Osteoblast (primary cell): ENCODE results near the gene TLNRD1. TPM values are rescaled to one million over a fixed set of nuclear protein-coding genes. Genes with fewer than 3 reads are reported as not detected.

ENCODE experiments used
- DNase-seq: peaks from one replicate; pipeline ENCODE4 v3.0.0; 2011; ENCODE audit warnings: low spot score, mixed read lengths; ENCODE audit not compliant: insufficient read length; ENCODE audit errors: missing footprints
- H2AFZ ChIP-seq: 2 replicates; pipeline ENCODE4 v1.6.0; 2011; ENCODE audit warnings: mild to moderate bottlenecking, low read length
- H3K27ac ChIP-seq: 2 replicates; pipeline ENCODE4 v1.5.1; 2011; ENCODE audit warnings: mild to moderate bottlenecking, low read depth, low read length, moderate library complexity
- H3K27me3 ChIP-seq: 2 replicates; pipeline ENCODE4 v1.6.0; 2012; ENCODE audit warnings: mild to moderate bottlenecking, control low read depth, inconsistent platforms, low read length, moderate library complexity; ENCODE audit not compliant: insufficient read depth
- H3K36me3 ChIP-seq: 2 replicates; pipeline ENCODE4 v1.5.1; 2011; ENCODE audit warnings: mild to moderate bottlenecking, low read length, control low read depth, moderate library complexity; ENCODE audit not compliant: insufficient read depth
- H3K4me1 ChIP-seq: 2 replicates; pipeline ENCODE4 v1.5.1; 2011; ENCODE audit warnings: mild to moderate bottlenecking, low read length, control low read depth, moderate library complexity; ENCODE audit not compliant: insufficient read depth
- H3K4me2 ChIP-seq: 2 replicates; pipeline ENCODE4 v1.6.0; 2011; ENCODE audit warnings: mild to moderate bottlenecking, low read length; ENCODE audit not compliant: insufficient read depth
- H3K4me3 ChIP-seq: fragments of 200-600 bp; sonication (generic); 3 replicates; pipeline ENCODE4 v1.5.1; 2012; ENCODE audit warnings: mild to moderate bottlenecking, low read length, inconsistent platforms; ENCODE audit not compliant: insufficient read depth
- H3K79me2 ChIP-seq: 2 replicates; pipeline ENCODE4 v1.6.0; 2012; ENCODE audit warnings: mild to moderate bottlenecking, low read length, control low read depth, inconsistent platforms; ENCODE audit not compliant: insufficient read depth
- H3K9me3 ChIP-seq: 2 replicates; pipeline ENCODE4 v1.5.1; 2011; ENCODE audit warnings: low read depth, low read length, control low read depth
- H4K20me1 ChIP-seq: 2 replicates; pipeline ENCODE4 v1.6.0; 2012; ENCODE audit warnings: mild to moderate bottlenecking, low read length, control low read depth; ENCODE audit not compliant: insufficient read depth
- total RNA-seq: library from RNA; depleted of rRNA; stranded (reverse); fragments of >200 nt; gene quantifications from 2 replicates; pipeline ENCODE4 v1.2.3, GENCODE V29; 2012
- TF ChIP-seq, protein P1 (sequence below): IDR thresholded peaks from 2 replicates; pipeline ENCODE4 v1.5.1; 2011; ENCODE audit warnings: mild to moderate bottlenecking, low read depth, low read length, moderate library complexity; ENCODE audit errors: extremely low read depth

Gene TLNRD1
- total RNA-seq, 1 donor: 7.6 TPM

DNA sequence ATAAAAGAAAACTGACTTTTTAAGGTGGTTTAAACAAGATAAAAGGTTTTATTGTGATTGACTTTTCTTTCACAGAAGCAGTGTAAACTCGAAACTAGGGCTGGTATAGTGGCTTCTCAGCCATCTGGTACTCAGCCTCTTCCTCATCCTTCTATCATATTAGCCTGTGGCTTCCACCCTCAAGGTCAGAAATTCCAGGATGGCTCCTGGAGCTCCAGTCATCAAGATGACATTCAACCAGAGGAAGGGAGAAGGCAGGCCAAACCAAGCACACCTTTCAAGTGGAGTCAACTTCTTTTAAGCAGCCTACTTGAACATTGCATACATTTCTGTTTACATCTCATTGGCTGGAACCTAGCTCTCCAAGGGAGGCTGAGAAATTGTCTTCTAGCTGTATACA, 9.8 kb upstream of the TLNRD1 start:
- Histone ChIP-seq H4K20me1 (peaks cover 16% of the 10 kb centered on the region), H3K4me3 (no peak overlapping the region), H3K27me3 (no peaks in the 10 kb centered on the region), H3K4me1 (peaks cover 31% of the 10 kb centered on the region), H3K4me2 (peak overlapping the region; percentile 21), H2AFZ (peak overlapping the region; percentile 60), H3K36me3 (no peaks in the 10 kb centered on the region), H3K9me3 (no peaks in the 10 kb centered on the region), H3K79me2 (peaks cover 35% of the 10 kb centered on the region), H3K27ac (peak overlapping the region; percentile 91)
- no peak for DNase-seq
- TF ChIP-seq, protein P1, sequence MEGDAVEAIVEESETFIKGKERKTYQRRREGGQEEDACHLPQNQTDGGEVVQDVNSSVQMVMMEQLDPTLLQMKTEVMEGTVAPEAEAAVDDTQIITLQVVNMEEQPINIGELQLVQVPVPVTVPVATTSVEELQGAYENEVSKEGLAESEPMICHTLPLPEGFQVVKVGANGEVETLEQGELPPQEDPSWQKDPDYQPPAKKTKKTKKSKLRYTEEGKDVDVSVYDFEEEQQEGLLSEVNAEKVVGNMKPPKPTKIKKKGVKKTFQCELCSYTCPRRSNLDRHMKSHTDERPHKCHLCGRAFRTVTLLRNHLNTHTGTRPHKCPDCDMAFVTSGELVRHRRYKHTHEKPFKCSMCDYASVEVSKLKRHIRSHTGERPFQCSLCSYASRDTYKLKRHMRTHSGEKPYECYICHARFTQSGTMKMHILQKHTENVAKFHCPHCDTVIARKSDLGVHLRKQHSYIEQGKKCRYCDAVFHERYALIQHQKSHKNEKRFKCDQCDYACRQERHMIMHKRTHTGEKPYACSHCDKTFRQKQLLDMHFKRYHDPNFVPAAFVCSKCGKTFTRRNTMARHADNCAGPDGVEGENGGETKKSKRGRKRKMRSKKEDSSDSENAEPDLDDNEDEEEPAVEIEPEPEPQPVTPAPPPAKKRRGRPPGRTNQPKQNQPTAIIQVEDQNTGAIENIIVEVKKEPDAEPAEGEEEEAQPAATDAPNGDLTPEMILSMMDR: no peak

DNA sequence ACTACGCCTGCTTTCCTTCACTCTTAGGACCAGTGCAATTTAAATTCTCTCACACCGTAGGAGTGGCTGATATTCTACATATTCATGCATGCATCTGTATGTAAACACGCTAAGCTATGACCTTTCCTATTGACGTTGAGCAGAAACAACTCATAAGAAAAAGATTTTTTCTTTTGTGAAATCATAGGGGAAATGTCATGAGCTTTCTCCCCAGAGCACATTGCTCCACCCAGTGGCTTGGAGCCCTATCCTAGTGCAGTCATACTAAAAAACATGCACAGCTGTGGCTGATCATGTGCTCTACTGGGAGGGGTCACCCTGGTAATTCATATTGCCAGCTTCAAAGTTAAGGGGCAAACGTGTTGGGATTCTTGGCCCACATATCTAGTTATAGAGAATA, 9.3 kb upstream of the TLNRD1 start:
- TF ChIP-seq, protein P1: peak; percentile 12
- DNase-seq: peak; percentile 91
- Histone ChIP-seq H3K36me3 (no peaks in the 10 kb centered on the region), H3K27ac (peak overlapping the region; percentile 91), H4K20me1 (peaks cover 15% of the 10 kb centered on the region), H3K9me3 (no peaks in the 10 kb centered on the region), H3K4me2 (peak overlapping the region; percentile 21), H2AFZ (peak overlapping the region; percentile 60), H3K79me2 (peaks cover 31% of the 10 kb centered on the region), H3K4me3 (no peak overlapping the region), H3K27me3 (no peaks in the 10 kb centered on the region), H3K4me1 (peaks cover 31% of the 10 kb centered on the region)

DNA sequence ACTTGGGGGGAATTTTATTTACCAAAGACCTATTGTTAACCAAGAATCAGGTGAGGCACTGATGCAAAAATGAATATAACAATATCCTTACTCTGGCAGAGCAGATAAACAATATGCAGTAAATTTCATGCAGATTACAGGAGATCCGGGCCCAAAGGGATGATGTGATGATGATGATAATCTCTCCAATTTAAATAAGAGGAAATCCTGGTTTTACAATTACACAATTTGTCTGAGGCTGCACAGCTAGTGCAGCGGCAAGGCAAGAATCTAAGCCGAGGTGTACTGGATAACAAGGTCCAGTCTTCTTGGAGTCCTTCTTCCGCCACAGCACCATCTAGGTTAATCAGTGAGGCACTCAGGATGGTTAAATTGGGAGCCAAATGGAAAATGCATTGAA, 8.7 kb upstream of the TLNRD1 start:
- Histone ChIP-seq H3K4me2 (no peak overlapping the region), H2AFZ (no peak overlapping the region), H3K4me1 (peaks cover 31% of the 10 kb centered on the region), H3K27me3 (no peaks in the 10 kb centered on the region), H3K79me2 (peaks cover 25% of the 10 kb centered on the region), H3K27ac (peak overlapping the region; percentile 91), H3K9me3 (no peaks in the 10 kb centered on the region), H3K36me3 (no peaks in the 10 kb centered on the region), H3K4me3 (no peak overlapping the region), H4K20me1 (peaks cover 13% of the 10 kb centered on the region)
- TF ChIP-seq, protein P1: no peak
- no peak for DNase-seq

DNA sequence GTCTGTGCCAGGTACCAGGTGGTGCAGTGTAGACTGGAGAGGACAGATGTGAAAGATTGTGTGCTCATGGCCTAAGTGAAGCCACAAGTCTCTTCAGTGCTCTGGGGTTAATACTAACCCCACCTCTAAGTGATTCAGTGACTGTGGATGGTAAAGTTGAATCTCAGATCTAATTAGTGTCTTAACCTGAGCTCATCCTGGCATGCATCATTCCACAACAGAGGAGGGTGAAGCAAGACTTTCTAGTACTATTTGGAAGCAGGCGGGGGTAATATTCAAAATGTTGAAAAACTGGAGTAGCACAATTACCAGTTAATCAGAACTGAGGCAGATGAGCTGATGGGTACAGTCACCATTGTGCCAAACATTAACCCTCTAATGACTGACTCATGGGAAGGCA, 8.3 kb upstream of the TLNRD1 start:
- Histone ChIP-seq H3K27me3 (no peaks in the 10 kb centered on the region), H3K4me3 (no peak overlapping the region), H3K4me2 (no peak overlapping the region), H3K36me3 (no peaks in the 10 kb centered on the region), H3K27ac (no peak overlapping the region), H3K9me3 (no peaks in the 10 kb centered on the region), H3K79me2 (peaks cover 22% of the 10 kb centered on the region), H2AFZ (no peak overlapping the region), H4K20me1 (peaks cover 10% of the 10 kb centered on the region), H3K4me1 (peaks cover 31% of the 10 kb centered on the region)
- TF ChIP-seq, protein P1: no peak
- DNase-seq: no peak
